Liver (tissue), 3 donors: Measurements from ENCODE around the gene SOAT1.

Experiments
- FOXA1 ChIP-seq: IDR thresholded peaks from 2 replicates; pipeline ENCODE4 v1.6.1; 2016; ENCODE audit warnings: antibody characterized with exemption
- GABPA ChIP-seq, 2 donors: IDR thresholded peaks in 1 of 2; conservative IDR thresholded peaks in 1 of 2; 2 replicates each; pipeline ENCODE4 v1.6.1; 2016; ENCODE audit warnings: antibody characterized with exemption in 2 of 2, mild to moderate bottlenecking in 1 of 2, moderate library complexity in 1 of 2
- JUND ChIP-seq, 2 donors: IDR thresholded peaks; 2 replicates each; pipeline ENCODE4 v1.6.1; 2016; ENCODE audit warnings: antibody characterized with exemption in 2 of 2
- RAD21 ChIP-seq, 2 donors: IDR thresholded peaks; 2 replicates each; pipeline ENCODE4 v1.6.1; 2016; ENCODE audit warnings: antibody characterized with exemption in 2 of 2, mild to moderate bottlenecking in 2 of 2
- REST ChIP-seq: IDR thresholded peaks from 2 replicates; pipeline ENCODE4 v1.6.1; 2016; ENCODE audit warnings: antibody characterized with exemption, mild to moderate bottlenecking
- ZBTB33 ChIP-seq: IDR thresholded peaks from 2 replicates; pipeline ENCODE4 v1.6.1; 2016; ENCODE audit warnings: antibody characterized with exemption
- TF ChIP-seq, protein P1 (sequence below): IDR thresholded peaks from 2 replicates; pipeline ENCODE4 v1.6.1; 2016; ENCODE audit warnings: antibody characterized with exemption
- TF ChIP-seq, protein P2 (sequence below): fragments of 150-350 bp; IDR thresholded peaks from 2 replicates; pipeline ENCODE4 v1.5.1; 2017; ENCODE audit warnings: improper control_type of control experiment, low read depth, low read length; ENCODE audit not compliant: missing input control
- donor health status: healthy.
- donor health status: healthy.

DNA sequence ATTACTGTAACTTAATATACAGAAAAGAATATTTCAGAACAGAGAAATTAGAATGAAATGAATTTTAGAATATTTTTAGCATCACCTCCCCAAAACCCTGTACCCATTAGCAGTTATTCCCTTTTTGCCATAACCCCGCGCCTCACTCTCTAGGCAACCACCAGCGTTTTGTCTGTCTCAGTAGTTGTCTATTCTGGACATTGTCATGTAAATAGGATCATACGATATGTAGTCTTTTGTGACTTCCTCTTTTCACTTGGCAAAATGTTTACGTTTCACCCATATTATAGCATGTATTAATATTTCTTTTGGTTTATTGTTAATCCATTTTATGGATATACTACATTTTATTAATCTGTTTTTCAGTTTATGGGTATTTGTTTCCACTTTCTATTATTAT lies 24.9 kb downstream of the SOAT1 start:
- TF ChIP-seq, protein P1, sequence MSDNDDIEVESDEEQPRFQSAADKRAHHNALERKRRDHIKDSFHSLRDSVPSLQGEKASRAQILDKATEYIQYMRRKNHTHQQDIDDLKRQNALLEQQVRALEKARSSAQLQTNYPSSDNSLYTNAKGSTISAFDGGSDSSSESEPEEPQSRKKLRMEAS: no peak
- TF ChIP-seq, protein P2, sequence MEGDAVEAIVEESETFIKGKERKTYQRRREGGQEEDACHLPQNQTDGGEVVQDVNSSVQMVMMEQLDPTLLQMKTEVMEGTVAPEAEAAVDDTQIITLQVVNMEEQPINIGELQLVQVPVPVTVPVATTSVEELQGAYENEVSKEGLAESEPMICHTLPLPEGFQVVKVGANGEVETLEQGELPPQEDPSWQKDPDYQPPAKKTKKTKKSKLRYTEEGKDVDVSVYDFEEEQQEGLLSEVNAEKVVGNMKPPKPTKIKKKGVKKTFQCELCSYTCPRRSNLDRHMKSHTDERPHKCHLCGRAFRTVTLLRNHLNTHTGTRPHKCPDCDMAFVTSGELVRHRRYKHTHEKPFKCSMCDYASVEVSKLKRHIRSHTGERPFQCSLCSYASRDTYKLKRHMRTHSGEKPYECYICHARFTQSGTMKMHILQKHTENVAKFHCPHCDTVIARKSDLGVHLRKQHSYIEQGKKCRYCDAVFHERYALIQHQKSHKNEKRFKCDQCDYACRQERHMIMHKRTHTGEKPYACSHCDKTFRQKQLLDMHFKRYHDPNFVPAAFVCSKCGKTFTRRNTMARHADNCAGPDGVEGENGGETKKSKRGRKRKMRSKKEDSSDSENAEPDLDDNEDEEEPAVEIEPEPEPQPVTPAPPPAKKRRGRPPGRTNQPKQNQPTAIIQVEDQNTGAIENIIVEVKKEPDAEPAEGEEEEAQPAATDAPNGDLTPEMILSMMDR: no peak
- no peak for TF ChIP-seq JUND (IDR thresholded peaks at IDR 0.05)
- TF ChIP-seq GABPA (IDR thresholded peaks at IDR 0.05 in 1 of 2, conservative IDR thresholded peaks at IDR 0.05 in 1 of 2): no peak
- TF ChIP-seq RAD21 (IDR thresholded peaks at IDR 0.05): no peak
- no peak for TF ChIP-seq ZBTB33
- no peak for TF ChIP-seq FOXA1
- TF ChIP-seq REST: no peak
